GM23338 (cell line): ENCODE measurements around the gene NFE2L1. TPM values are rescaled to one million over a fixed set of nuclear protein-coding genes. Genes with fewer than 3 reads are reported as not detected.

Source experiments
- ATAC-seq: fragments of 200-7000 bp; cut with Tn5 transposase; 3 replicates; pipeline ENCODE4 v1.9.1; 2020
- DNase-seq: peaks from one replicate; pipeline ENCODE4 v3.0.0-alpha.2; 2015; ENCODE audit warnings: low spot score
- H2AFZ ChIP-seq: fragments of 200-600 bp; sonication (generic); 2 replicates; pipeline ENCODE4 v1.8.0; 2016; ENCODE audit warnings: antibody characterized with exemption, mild to moderate bottlenecking, moderate library complexity
- H3F3A ChIP-seq: fragments of 200-600 bp; sonication (generic); replicated peaks from 2 replicates; pipeline ENCODE4 v1.8.0; 2017; ENCODE audit warnings: antibody characterized with exemption, mixed run types, low read depth
- H3K27ac ChIP-seq: fragments of 200-600 bp; sonication (generic); 2 replicates; pipeline ENCODE4 v1.6.1; 2016; ENCODE audit warnings: low read depth
- H3K27me3 ChIP-seq: fragments of 200-600 bp; sonication (generic); 2 replicates; pipeline ENCODE4 v1.8.0; 2016; ENCODE audit warnings: mild to moderate bottlenecking, mixed run types, moderate library complexity; ENCODE audit not compliant: insufficient read depth
- H3K36me3 ChIP-seq: fragments of 200-600 bp; sonication (generic); 2 replicates; pipeline ENCODE4 v1.8.0; 2016; ENCODE audit warnings: mild to moderate bottlenecking; ENCODE audit not compliant: insufficient read depth
- H3K4me1 ChIP-seq: fragments of 200-600 bp; sonication (generic); 2 replicates; pipeline ENCODE4 v1.8.0; 2016; ENCODE audit warnings: mild to moderate bottlenecking, moderate library complexity; ENCODE audit not compliant: insufficient read depth
- H3K4me2 ChIP-seq: fragments of 200-600 bp; sonication (generic); 2 replicates; pipeline ENCODE4 v1.7.1; 2017; ENCODE audit warnings: mixed run types
- H3K4me3 ChIP-seq: fragments of 200-600 bp; sonication (generic); 2 replicates; pipeline ENCODE4 v1.6.1; 2016; ENCODE audit warnings: mixed run types
- H3K79me2 ChIP-seq: fragments of 200-600 bp; sonication (generic); replicated peaks from 2 replicates; pipeline ENCODE4 v1.8.0; 2017; ENCODE audit warnings: mild to moderate bottlenecking; ENCODE audit not compliant: insufficient read depth
- H3K9me2 ChIP-seq: fragments of 200-600 bp; sonication (generic); 2 replicates; pipeline ENCODE4 v1.8.0; 2017; ENCODE audit not compliant: insufficient read depth
- H4K20me1 ChIP-seq: fragments of 200-600 bp; sonication (generic); replicated peaks from 2 replicates; pipeline ENCODE4 v1.8.0; 2017; ENCODE audit warnings: mild to moderate bottlenecking; ENCODE audit not compliant: insufficient read depth
- H3K27ac Mint-ChIP-seq: 2 replicates; pipeline ENCODE4 v1.8.0; 2020; ENCODE audit warnings: inconsistent platforms, mild to moderate bottlenecking, moderate library complexity, mixed read lengths
- H3K27me3 Mint-ChIP-seq: 3 replicates; pipeline ENCODE4 v1.8.0; 2022; ENCODE audit warnings: low read depth, mild to moderate bottlenecking, moderate library complexity, mixed read lengths, inconsistent platforms; ENCODE audit not compliant: insufficient read depth, poor library complexity
- H3K36me3 Mint-ChIP-seq: 3 replicates; pipeline ENCODE4 v1.8.0; 2021; ENCODE audit warnings: low read depth, mild to moderate bottlenecking, inconsistent platforms, moderate library complexity, mixed read lengths
- H3K4me1 Mint-ChIP-seq: 3 replicates; pipeline ENCODE4 v1.8.0; 2020; ENCODE audit warnings: mild to moderate bottlenecking, inconsistent platforms, mixed read lengths
- H3K4me3 Mint-ChIP-seq: 3 replicates; pipeline ENCODE4 v1.8.0; 2021; ENCODE audit warnings: moderate library complexity, mild to moderate bottlenecking, inconsistent platforms, mixed read lengths
- H3K9me3 Mint-ChIP-seq: 3 replicates; pipeline ENCODE4 v1.8.0; 2020; ENCODE audit warnings: moderate library complexity, mild to moderate bottlenecking, inconsistent platforms, mixed read lengths
- CREB1 ChIP-seq: fragments of 250-450 bp; sonication (Bioruptor Pico); IDR thresholded peaks from 2 replicates; pipeline ENCODE4 v1.5.0; 2020; ENCODE audit warnings: low read depth, mild to moderate bottlenecking, moderate library complexity
- CTCF ChIP-seq, 2 experiments: fragments of 200-600 bp in 1 of 2; sonication (generic) in 1 of 2; conservative IDR thresholded peaks; 2 replicates each; pipeline versions ENCODE4 v1.5.1 to v1.6.1; 2016 to 2017; ENCODE audit warnings: antibody characterized with exemption in 2 of 2, low read depth in 2 of 2, mild to moderate bottlenecking in 2 of 2, moderate library complexity in 1 of 2
- ETS1 ChIP-seq: IDR thresholded peaks from 2 replicates; pipeline ENCODE4 v1.6.1; 2016; ENCODE audit warnings: antibody characterized with exemption
- EZH2 ChIP-seq: fragments of 200-600 bp; sonication (generic); IDR thresholded peaks from one replicate; pipeline ENCODE4 v1.8.0; 2017; ENCODE audit warnings: antibody characterized with exemption, mild to moderate bottlenecking, low read depth; ENCODE audit not compliant: unreplicated experiment
- JUNB ChIP-seq: IDR thresholded peaks from one replicate; pipeline ENCODE4 v1.6.1; 2016; ENCODE audit warnings: antibody characterized with exemption; ENCODE audit not compliant: unreplicated experiment
- POLR2AphosphoS5 ChIP-seq: IDR thresholded peaks from 2 replicates; pipeline ENCODE4 v1.6.1; 2016; ENCODE audit warnings: antibody characterized with exemption, low read depth
- REST ChIP-seq: IDR thresholded peaks from one replicate; pipeline ENCODE4 v1.6.1; 2018; ENCODE audit warnings: antibody characterized with exemption; ENCODE audit not compliant: unreplicated experiment
- STAT1 ChIP-seq: IDR thresholded peaks from one replicate; pipeline ENCODE4 v1.6.1; 2016; ENCODE audit warnings: antibody characterized with exemption; ENCODE audit not compliant: unreplicated experiment
- ZNF114 ChIP-seq: fragments of 250-450 bp; sonication (Bioruptor Pico); IDR thresholded peaks from 2 replicates; pipeline ENCODE4 v1.5.0; 2020; ENCODE audit warnings: mild to moderate bottlenecking, moderate library complexity
- ZNF331 ChIP-seq: fragments of 250-450 bp; sonication (Bioruptor Pico); IDR thresholded peaks from 2 replicates; pipeline ENCODE4 v1.5.0; 2020; ENCODE audit warnings: low read depth, mild to moderate bottlenecking, moderate library complexity
- polyA plus RNA-seq: library from polyadenylated mRNA; unstranded; fragments of >200 nt; fragmentation: Nextera tagmentation; extraction: Ambion mirVana; gene quantifications from 2 replicates; pipeline ENCODE4 v1.2.1, GENCODE V29; 2016
- total RNA-seq: library from RNA; depleted of rRNA; stranded (reverse); fragments of >200 nt; shearing (Covaris generic); gene quantifications from 2 replicates; pipeline ENCODE4 v1.2.3, GENCODE V29; 2014

NFE2L1 gene
- total and polyA plus RNA-seq, 2 experiments from 2014 or later = 39.9 to 138 TPM

GRCh38 chr17:48066192-48066591, 18.0 kb downstream of the NFE2L1 start:
- Histone ChIP-seq H3K4me3 (no peak overlapping the region), H3K9me2 (no peaks in the 10 kb centered on the region), H3K4me2 (peak overlapping the region; percentile 46), H2AFZ (no peak overlapping the region), H3K36me3 (peaks cover 38% of the 10 kb centered on the region; the same call in 1 of the 2 replicates), H3K27ac (peak overlapping the region; percentile 42), H3F3A (peaks cover 47% of the 10 kb centered on the region), H3K27me3 (no peaks in the 10 kb centered on the region), H3K4me1 (peaks cover 11% of the 10 kb centered on the region), H3K79me2 (peaks cover 12% of the 10 kb centered on the region), H4K20me1 (peaks cover 37% of the 10 kb centered on the region)
- no peak for DNase-seq
- peaks cover 12% of the 10 kb centered on the region for H3K27me3 Mint-ChIP-seq
- peaks cover 21% of the 10 kb centered on the region for H3K4me1 Mint-ChIP-seq
- H3K27ac Mint-ChIP-seq = no peak overlapping the region; the same call in 1 of the 2 replicates
- no peaks in the 10 kb centered on the region for H3K9me3 Mint-ChIP-seq
- TF ChIP-seq ZNF331 (CRISPR knock-in tag) (no peak), JUNB (no peak), ETS1 (no peak), EZH2 (no peak), REST (no peak), STAT1 (no peak), CTCF (conservative IDR thresholded peaks at IDR 0.05; ENCODE audit: low read depth in 2 of 2) (no peak), CREB1 (CRISPR knock-in tag) (no peak), ZNF114 (no peak)
- peaks cover 78% of the 10 kb centered on the region for H3K36me3 Mint-ChIP-seq
- H3K4me3 Mint-ChIP-seq = no peak overlapping the region
- no peak for ATAC-seq

DNA sequence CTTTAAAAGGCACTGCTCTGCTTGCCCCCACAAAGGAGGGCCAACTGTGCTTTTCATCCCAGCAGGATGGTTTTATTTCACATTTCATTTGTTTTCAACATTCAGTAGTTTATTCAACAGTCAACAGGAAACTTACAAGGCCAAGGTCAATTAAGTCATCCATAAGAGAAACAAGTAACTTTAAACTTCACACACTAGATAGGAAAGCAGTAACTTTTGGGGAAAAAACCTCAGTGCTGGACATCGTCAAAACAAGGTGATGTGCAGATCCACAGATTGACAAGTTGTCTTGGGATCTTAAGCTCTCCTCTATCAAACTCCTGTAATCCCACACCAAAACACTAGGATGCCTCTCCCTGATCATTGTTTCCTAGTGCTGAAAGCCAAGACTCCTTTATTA, 18.5 kb downstream of the NFE2L1 start:
- Histone ChIP-seq H2AFZ (no peak overlapping the region), H3K27ac (peak overlapping the region; percentile 42; the same call in 1 of the 2 replicates), H3K4me2 (peak overlapping the region; percentile 46), H3K4me1 (peaks cover 11% of the 10 kb centered on the region), H3F3A (peaks cover 43% of the 10 kb centered on the region), H4K20me1 (peaks cover 34% of the 10 kb centered on the region), H3K4me3 (no peak overlapping the region), H3K27me3 (no peaks in the 10 kb centered on the region), H3K36me3 (peaks cover 41% of the 10 kb centered on the region), H3K9me2 (no peaks in the 10 kb centered on the region), H3K79me2 (peaks cover 12% of the 10 kb centered on the region)
- ATAC-seq (peak; percentile 13), DNase-seq (peak; percentile 29)
- Mint-ChIP-seq H3K36me3 (peaks cover 78% of the 10 kb centered on the region), H3K9me3 (no peaks in the 10 kb centered on the region), H3K4me1 (peaks cover 21% of the 10 kb centered on the region), H3K4me3 (no peak overlapping the region; the same call in 2 of the 3 replicates), H3K27me3 (peaks cover 8% of the 10 kb centered on the region), H3K27ac (no peak overlapping the region)
- TF ChIP-seq POLR2AphosphoS5 (peak; percentile 16; the same call in 1 of the 2 replicates), CREB1 (CRISPR knock-in tag) (no peak)
